Ovary (tissue), 10 donors: ENCODE data around the gene SLC3A2. TPM values are rescaled to one million over a fixed set of nuclear protein-coding genes. Genes with fewer than 3 reads are reported as not detected.

Experiments used
- DNase-seq, 5 donors: peaks; one replicate each; pipeline ENCODE4 v3.0.0-alpha.2; 2019 to 2020
- H3K27ac ChIP-seq, 2 donors: fragments of 200-600 bp; one replicate each; pipeline versions ENCODE4 v1.5.1 to v1.8.0; 2019 to 2022
- H3K27me3 ChIP-seq: fragments of 200-600 bp; one replicate; pipeline ENCODE4 v1.8.0; 2022
- H3K36me3 ChIP-seq: fragments of 200-600 bp; sonication (generic); one replicate; pipeline ENCODE4 v1.5.1; 2019
- H3K4me1 ChIP-seq: one replicate; pipeline ENCODE4 v1.8.1; 2013; ENCODE audit warnings: mild to moderate bottlenecking, moderate library complexity; ENCODE audit not compliant: insufficient read depth
- H3K4me3 ChIP-seq: fragments of 200-600 bp; sonication (generic); one replicate; pipeline ENCODE4 v1.5.1; 2017
- H3K9me3 ChIP-seq, 2 donors: fragments of 200-600 bp in 1 of 2; sonication (generic) in 1 of 2; one replicate each; pipeline versions ENCODE4 v1.5.1 to v1.8.1; 2013 to 2019; ENCODE audit warnings: mild to moderate bottlenecking in 1 of 2, moderate library complexity in 1 of 2
- CTCF ChIP-seq, 3 donors: fragments of 450-650 bp in 2 of 3; fragments of 200-600 bp in 1 of 3; IDR thresholded peaks; one replicate each; pipeline versions ENCODE4 v1.5.1 to v1.8.0; 2016 to 2022; ENCODE audit warnings: antibody characterized with exemption in 3 of 3, mild to moderate bottlenecking in 1 of 3
- EP300 ChIP-seq: sonication (generic); formaldehyde crosslinking; IDR thresholded peaks from one replicate; pipeline ENCODE4 v1.6.1; 2017; ENCODE audit warnings: antibody characterized with exemption
- POLR2A ChIP-seq: fragments of 450-650 bp; IDR thresholded peaks from one replicate; pipeline ENCODE4 v1.6.1; 2017; ENCODE audit warnings: antibody characterized with exemption, mild to moderate bottlenecking, moderate library complexity
- WGBS, 3 donors: extraction: QIAGEN DNeasy Blood & Tissue Kit in 1 of 3; methylation state at CpG; one replicate each; pipeline versions ENCODE4 v1.1.5 to v1.1.7; 2013 to 2017; 5-methylcytosine and 5-hydroxymethylcytosine counted together
- intact Hi-C, 4 donors: fragments of 100-400 bp; cut with DNase I; formaldehyde crosslinking; loops; one replicate each; pipeline versions ENCODE4 v1.11.0 to v1.15.1; 2022 to 2023
- long read RNA-seq, 3 donors: library from polyadenylated mRNA in 2 of 3; unstranded in 2 of 3; transcript quantifications; one replicate each; pipeline ENCODE4 v2.0.0 and lab custom pipeline, GENCODE V29; 2021 to 2026
- polyA plus RNA-seq, 2 donors: library from polyadenylated mRNA; stranded (reverse); fragments of 200-250 nt in 1 of 2; fragments of 350-450 nt in 1 of 2; fragmentation: Illumina TruSeq in 1 of 2; extraction: RNeasy Lipid Tissue Mini Kit (QIAGEN cat#74804) in 1 of 2; gene quantifications; one replicate each; pipeline ENCODE4 v1.2.3, GENCODE V29; 2013 to 2014
- total RNA-seq, 7 donors: library from RNA; depleted of rRNA in 2 of 7; stranded (reverse); fragments of >200 nt in 2 of 7; fragmentation: NEBNext Ultra II Directional in 3 of 7; extraction: Animal tissue kit (Norgen Biotek cat#: 25700) in 3 of 7; gene quantifications; one replicate each; pipeline versions ENCODE4 v1.1.0 to v1.2.4, GENCODE V29; 2016 to 2023
- donor health status: DM: no; HTN: no; CAD: no; lungs with moderate emphysema.
- donor health status: DM: no; HTN: no; CAD: no.
- donor health status: Bipolar disorder and iron deficiency.
- donor health status: DM: yes; HTN: yes; CAD: no.
- donor health status: DM: no; HTN: no; CAD: no.
- donor health status: DM: yes; HTN: yes; CAD: no.

The SLC3A2 gene
- total RNA-seq (100 to 1,000 TPM in 3 of 7 donors, 10 to 100 TPM in 4; 69.0 to 430 (median 97.7) TPM), polyA plus RNA-seq (100 to 1,000 TPM in 1 of 2 donors, 10 to 100 TPM in 1; 90.0 to 126 TPM)
- long read RNA-seq, donor 1, transcript SLC3A2-208 (8 exons, 1,486 nt), result minor isoform, 36 of 1,021 reads
- long read RNA-seq, donor 1, transcript SLC3A2-201 (9 exons, 1,904 nt), result major isoform, 891 of 1,021 reads
- long read RNA-seq, donor 1, transcript SLC3A2-203 (12 exons, 2,161 nt), result minor isoform, 17 of 1,021 reads
- long read RNA-seq, donor 1, transcript SLC3A2-206 (11 exons, 2,084 nt), result minor isoform, 19 of 1,021 reads
- long read RNA-seq, donor 1, partial matches to known transcripts, result 9 of 1,021 reads
- long read RNA-seq, donor 1, other reads (novel, unspliced or antisense), result 41 of 1,021 reads
- long read RNA-seq, donor 2, transcript SLC3A2-201 (9 exons, 1,904 nt), result major isoform, 14 of 26 reads
- long read RNA-seq, donor 2, partial matches to known transcripts, result 0 of 26 reads
- long read RNA-seq, donor 2, other reads (novel, unspliced or antisense), result 0 of 26 reads
- long read RNA-seq, donor 3, transcript SLC3A2-208 (8 exons, 1,486 nt), result minor isoform, 13 of 168 reads
- long read RNA-seq, donor 3, transcript SLC3A2-201 (9 exons, 1,904 nt), result major isoform, 123 of 168 reads
- long read RNA-seq, donor 3, transcript SLC3A2-206 (11 exons, 2,084 nt), result minor isoform, 9 of 168 reads
- long read RNA-seq, donor 3, partial matches to known transcripts, result 7 of 168 reads
- long read RNA-seq, donor 3, other reads (novel, unspliced or antisense), result 11 of 168 reads

GRCh38 chr11:62880803-62881578 is at the start of gene SLC3A2:
Gene SLC3A2 (plus strand): TSS chr11:62880896. CDS start chr11:62881024, 128 bp downstream.
- Histone ChIP-seq H3K4me1 (peaks cover 14% of the 10 kb centered on the region), H3K27me3 (no peaks in the 10 kb centered on the region), H3K9me3 (no peaks in the 10 kb centered on the region), H3K4me3 (peak within 1 kb of the TSS; percentile 74), H3K27ac (peak within 1 kb of the TSS; percentile 96 to 99), H3K36me3 (no peaks in the 10 kb centered on the region)
- DNase-seq, result peak; percentile 89 to 91 (median 90)
- intact Hi-C loops, result loop anchor here in 1 of 4 donors (10.0 kb wide), 1 partner anchor 884 kb away; the partner anchor contains the start of gene ZFTA
- peak; percentile 99 for TF ChIP-seq POLR2A
- peak; percentile 50 to 75 (median 74) for TF ChIP-seq CTCF (IDR thresholded peaks at IDR 0.05)
- no peak for TF ChIP-seq EP300
- 0 to 1% (median 0%) methylated on average over 64 to 69 of the region's 69 CpGs for WGBS, 3 donors

GRCh38 chr11:62830904-62831519 is 49.7 kb upstream of the SLC3A2 start:
- Histone ChIP-seq H3K4me1 (peaks cover 9% of the 10 kb centered on the region), H3K36me3 (no peaks in the 10 kb centered on the region)

GRCh38 chr11:62831520-62832335 is 49.0 kb upstream of the SLC3A2 start, which contains the start of gene STX5:
Gene STX5 (minus strand): TSS chr11:62832051. CDS start chr11:62831243, 808 bp downstream.
- H3K4me1 ChIP-seq, result peaks cover 9% of the 10 kb centered on the region
- no peaks in the 10 kb centered on the region for H3K36me3 ChIP-seq
- no peaks in the 10 kb centered on the region for H3K27me3 ChIP-seq
- no peaks in the 10 kb centered on the region for H3K9me3 ChIP-seq
- DNase-seq, result peak; percentile 99 to 100 (median 100)
- intact Hi-C loops, result loop anchor here in 2 of 4 donors (2.0 to 5.0 kb wide), 3 partner anchors 27 to 45 kb away; partner anchors contain the start of genes TMEM179B (in 2 of the 2) and NXF1 (in 1 of the 2)
- 0 to 2% (median 0%) methylated on average over 55 to 65 of the region's 65 CpGs for WGBS, 3 donors
- peak within 1 kb of the TSS; percentile 96 for H3K4me3 ChIP-seq
- H3K27ac ChIP-seq, result peak within 1 kb of the TSS; percentile 90 to 96
- TF ChIP-seq CTCF (IDR thresholded peaks at IDR 0.05) (peak in 1 of 3 donors; percentile 25), POLR2A (peak; percentile 96), EP300 (no peak)

More at GRCh38 chr11:62830904-62831519, 49.7 kb upstream of the SLC3A2 start:
- H3K9me3 ChIP-seq, result no peaks in the 10 kb centered on the region
- DNase-seq, result peak in 1 of 5 donors; percentile 34
- 0 to 1% (median 0%) methylated on average over 33 of the region's 33 CpGs for WGBS, 3 donors
- TF ChIP-seq EP300 (no peak), POLR2A (peak; percentile 19)
- intact Hi-C loops, result loop anchor here in 1 of 4 donors (2.0 to 5.0 kb wide), 2 partner anchors 26 to 44 kb away; partner anchors contain the start of genes NXF1 and TMEM179B
- H3K27ac ChIP-seq, result peak overlapping the region; percentile 90 to 96
- H3K4me3 ChIP-seq, result peak overlapping the region; percentile 96
- H3K27me3 ChIP-seq, result no peaks in the 10 kb centered on the region
